SKM-1 treated with dmso at 0.1 percent for 144 hours (cell line): Measurements from ENCODE around the gene TECR.
A peak's percentile ranks its signal among the peaks of the same experiment; 100 is the strongest.

Experiments
- DNase-seq: peaks from one replicate; lab custom pipeline; 2025; ENCODE audit not compliant: unreplicated experiment; lab: John Stamatoyannopoulos, UW

TECR gene

GRCh38 chr19:14507704-14508542 is 21.5 kb upstream of the TECR start:
- peak; percentile 92 for DNase-seq

- DNase-seq, result peak; percentile 33
These were observed 18.8 kb upstream of the TECR start for GRCh38 chr19:14510311-14511228.

GRCh38 chr19:14511229-14511593 is 18.2 kb upstream of the TECR start:
- no peak for DNase-seq

- no peak for DNase-seq
These were observed 16.9 kb upstream of the TECR start for GRCh38 chr19:14512406-14512961.

GRCh38 chr19:14514215-14514863 is 15.1 kb upstream of the TECR start:
- no peak for DNase-seq

- DNase-seq, result no peak
These were observed 13.8 kb upstream of the TECR start for GRCh38 chr19:14515501-14516047.

- DNase-seq, result no peak
These were observed 13.3 kb upstream of the TECR start for GRCh38 chr19:14516048-14516534.

GRCh38 chr19:14516746-14517438 is 12.5 kb upstream of the TECR start:
- DNase-seq, result no peak

- no peak for DNase-seq
These were observed 12.0 kb upstream of the TECR start for GRCh38 chr19:14517446-14517839.

GRCh38 chr19:14517840-14518505 is 11.4 kb upstream of the TECR start, which contains the start of gene DNAJB1:
Gene DNAJB1, minus strand, starts transcription at chr19:14518397. Its CDS starts 48 bp downstream, at chr19:14518349.
- peak; percentile 48 for DNase-seq

- no peak for DNase-seq
These were observed 10.0 kb upstream of the TECR start for GRCh38 chr19:14519245-14519859.

- no peak for DNase-seq
These were observed 9.5 kb upstream of the TECR start for GRCh38 chr19:14519860-14520407.

GRCh38 chr19:14520543-14520942 is 8.9 kb upstream of the TECR start:
- DNase-seq, result no peak

GRCh38 chr19:14525729-14526128 is 3.7 kb upstream of the TECR start:
- no peak for DNase-seq

GRCh38 chr19:14526423-14526822 is 3.0 kb upstream of the TECR start:
- DNase-seq, result no peak

GRCh38 chr19:14528419-14529253 is 758 bp upstream of the TECR start:
- DNase-seq, result no peak

- DNase-seq, result peak; percentile 67
These were observed 583 bp downstream of the TECR start for GRCh38 chr19:14530005-14530348.

- DNase-seq, result no peak
These were observed 1.1 kb downstream of the TECR start for GRCh38 chr19:14530506-14530905.
